IMR-90 (cell line): ENCODE data around the gene SRR. TPM values are rescaled to one million over a fixed set of nuclear protein-coding genes. Genes with fewer than 3 reads are reported as not detected.

Experiments
- ATAC-seq: fragments of 200-7000 bp; cut with Tn5 transposase; 2 replicates; pipeline ENCODE4 v1.9.1; 2020; ENCODE audit warnings: low read depth, mild to moderate bottlenecking, moderate library complexity
- BruUV-seq: library from RNA; stranded (reverse); fragments of 400-500 nt; replicated peaks from 2 replicates; lab custom pipeline; 2021; lab: Mats Ljungman, UMichigan
- CTCF ChIA-PET: fragments of 300-600 bp; formaldehyde crosslinking; extraction: SDS; loops from one replicate; lab custom pipeline; 2021; ENCODE audit warnings: antibody characterized with exemption; lab: Yijun Ruan, JAX
- POLR2A ChIA-PET: fragments of 300-600 bp; sonication (Branson Sonifier 250); formaldehyde crosslinking; loops from one replicate; lab custom pipeline; 2022; ENCODE audit warnings: antibody characterized with exemption; ENCODE audit not compliant: unreplicated experiment; lab: Charles Lee
- DNase-seq: peaks from one replicate; pipeline ENCODE4 v3.0.0; 2013
- H2AFZ ChIP-seq: replicated peaks from 2 replicates; pipeline ENCODE3; 2013; ENCODE audit warnings: low read length, mild to moderate bottlenecking; ENCODE audit not compliant: poor library complexity
- H2AK5ac ChIP-seq: 2 replicates; pipeline ENCODE4 v1.6.1; 2013; ENCODE audit warnings: low read depth, low read length, inconsistent platforms
- H2AK9ac ChIP-seq: replicated peaks from 2 replicates; pipeline ENCODE3; 2013; ENCODE audit warnings: mild to moderate bottlenecking, low read depth, low read length, moderate library complexity; ENCODE audit not compliant: poor library complexity
- H2BK120ac ChIP-seq: 2 replicates; pipeline ENCODE4 v1.6.1; 2013; ENCODE audit warnings: low read depth, low read length, inconsistent platforms
- H2BK15ac ChIP-seq: 3 replicates; pipeline ENCODE4 v1.6.1; 2013; ENCODE audit warnings: low read depth, low read length, inconsistent platforms
- H2BK20ac ChIP-seq: 2 replicates; pipeline ENCODE4 v1.6.1; 2013; ENCODE audit warnings: low read depth, mild to moderate bottlenecking, inconsistent platforms, low read length, moderate library complexity
- H2BK5ac ChIP-seq: 2 replicates; pipeline ENCODE4 v1.6.1; 2013; ENCODE audit warnings: mild to moderate bottlenecking, low read depth, low read length, inconsistent platforms; ENCODE audit not compliant: poor library complexity, severe bottlenecking
- H3K14ac ChIP-seq: replicated peaks from 2 replicates; pipeline ENCODE4 v1.6.1; 2013; ENCODE audit warnings: low read depth, low read length, inconsistent platforms
- H3K18ac ChIP-seq: 2 replicates; pipeline ENCODE4 v1.6.1; 2013; ENCODE audit warnings: low read depth, low read length, control low read depth
- H3K23ac ChIP-seq: 2 replicates; pipeline ENCODE4 v1.6.1; 2013; ENCODE audit warnings: low read depth, low read length, inconsistent platforms
- H3K27ac ChIP-seq: 2 replicates; pipeline ENCODE4 v1.5.1; 2013; ENCODE audit warnings: mild to moderate bottlenecking, control low read depth, low read length; ENCODE audit not compliant: insufficient read depth
- H3K27me3 ChIP-seq: 2 replicates; pipeline ENCODE4 v1.6.1; 2013; ENCODE audit warnings: low read length; ENCODE audit not compliant: control insufficient read depth, insufficient read depth
- H3K36me3 ChIP-seq: 2 replicates; pipeline ENCODE4 v1.6.1; 2013; ENCODE audit warnings: low read length, mixed read lengths; ENCODE audit not compliant: control insufficient read depth, insufficient read depth
- H3K4ac ChIP-seq: 2 replicates; pipeline ENCODE4 v1.6.1; 2013; ENCODE audit warnings: low read depth, low read length, inconsistent platforms
- H3K4me1 ChIP-seq: 2 replicates; pipeline ENCODE4 v1.6.1; 2013; ENCODE audit warnings: low read length, mixed read lengths; ENCODE audit not compliant: control insufficient read depth, insufficient read depth
- H3K4me2 ChIP-seq: 2 replicates; pipeline ENCODE4 v1.6.1; 2013; ENCODE audit warnings: low read depth, mild to moderate bottlenecking, control low read depth, low read length, moderate library complexity
- H3K4me3 ChIP-seq: 2 replicates; pipeline ENCODE4 v1.5.1; 2013; ENCODE audit warnings: low read depth, mild to moderate bottlenecking, control low read depth, low read length, moderate library complexity; ENCODE audit not compliant: insufficient read depth
- H3K56ac ChIP-seq: 2 replicates; pipeline ENCODE4 v1.6.1; 2013; ENCODE audit warnings: low read length, inconsistent platforms; ENCODE audit not compliant: insufficient read depth; ENCODE audit errors: extremely low read depth
- H3K79me1 ChIP-seq, 2 experiments: 2 replicates each; pipeline ENCODE4 v1.6.1; 2013; ENCODE audit warnings: low read length in 2 of 2, inconsistent platforms in 1 of 2, low read depth in 1 of 2
- H3K9ac ChIP-seq: 2 replicates; pipeline ENCODE4 v1.6.1; 2013; ENCODE audit warnings: low read depth, low read length, control low read depth
- H3K9me1 ChIP-seq: 2 replicates; pipeline ENCODE4 v1.6.1; 2013; ENCODE audit warnings: low read length, inconsistent platforms; ENCODE audit not compliant: insufficient read depth
- H3K9me3 ChIP-seq: 2 replicates; pipeline ENCODE4 v1.6.1; 2013; ENCODE audit warnings: low read length; ENCODE audit not compliant: control insufficient read depth, insufficient read depth
- H4K20me1 ChIP-seq: 2 replicates; pipeline ENCODE4 v1.6.1; 2013; ENCODE audit warnings: low read length, inconsistent platforms; ENCODE audit not compliant: insufficient read depth
- H4K5ac ChIP-seq: 2 replicates; pipeline ENCODE4 v1.6.1; 2013; ENCODE audit warnings: mild to moderate bottlenecking, low read depth, low read length, control low read depth
- H4K8ac ChIP-seq, 2 experiments: 2 replicates each; pipeline ENCODE4 v1.6.1; 2013; ENCODE audit warnings: low read depth in 2 of 2, low read length in 2 of 2, control low read depth in 1 of 2, inconsistent platforms in 1 of 2
- H4K91ac ChIP-seq: 2 replicates; pipeline ENCODE4 v1.6.1; 2013; ENCODE audit warnings: low read depth, low read length, inconsistent platforms; ENCODE audit not compliant: insufficient read depth
- BHLHE40 ChIP-seq: fragments of 150-350 bp; IDR thresholded peaks from 2 replicates; pipeline ENCODE4 v1.6.1; 2016; ENCODE audit warnings: mild to moderate bottlenecking, low read depth, low read length
- CEBPB ChIP-seq: IDR thresholded peaks from 2 replicates; pipeline ENCODE4 v1.6.1; 2012; ENCODE audit warnings: low read depth, low read length, improper control_type of control experiment
- CHD1 ChIP-seq: IDR thresholded peaks from 2 replicates; pipeline ENCODE4 v1.6.1; 2012; ENCODE audit warnings: low read depth, low read length, improper control_type of control experiment
- CTCF ChIP-seq: conservative IDR thresholded peaks from 2 replicates; pipeline ENCODE4 v1.5.1; 2012; ENCODE audit warnings: mild to moderate bottlenecking, low read depth, low read length, improper control_type of control experiment
- FOS ChIP-seq: fragments of 150-350 bp; IDR thresholded peaks from 2 replicates; pipeline ENCODE4 v1.6.1; 2016; ENCODE audit warnings: low read depth, low read length
- MXI1 ChIP-seq: IDR thresholded peaks from 2 replicates; pipeline ENCODE4 v1.6.1; 2012; ENCODE audit warnings: low read depth, mild to moderate bottlenecking, low read length, moderate library complexity, borderline replicate concordance
- POLR2A ChIP-seq: IDR thresholded peaks from 2 replicates; pipeline ENCODE4 v1.6.1; 2012; ENCODE audit warnings: mild to moderate bottlenecking, low read depth, low read length
- RCOR1 ChIP-seq: IDR thresholded peaks from 2 replicates; pipeline ENCODE4 v1.6.1; 2012; ENCODE audit warnings: mild to moderate bottlenecking, low read length, improper control_type of control experiment; ENCODE audit not compliant: insufficient replicate concordance
- RFX5 ChIP-seq: IDR thresholded peaks from 2 replicates; pipeline ENCODE4 v1.8.0; 2012; ENCODE audit warnings: low read depth, mild to moderate bottlenecking, low read length, moderate library complexity
- SMC3 ChIP-seq: fragments of 150-350 bp; IDR thresholded peaks from 2 replicates; pipeline ENCODE4 v1.6.1; 2016; ENCODE audit warnings: low read depth, mild to moderate bottlenecking, antibody characterized with exemption, low read length, moderate library complexity
- WGBS, 2 experiments: methylation state at CpG; one replicate each; pipeline versions ENCODE4 v1.1.5 to v1.1.7; 2013; ENCODE audit warnings: missing lambda C conversion rate in 2 of 2; ENCODE audit not compliant: insufficient read length in 1 of 2; ENCODE audit errors: extremely low coverage in 2 of 2; 5-methylcytosine and 5-hydroxymethylcytosine counted together
- dilution Hi-C: fragments of 300-500 bp; cut with HindIII; formaldehyde crosslinking; loops from one replicate; pipeline ENCODE4 v1.14.3; 2018; ENCODE audit warnings: low sequenced_read_pairs; ENCODE audit not compliant: unreplicated experiment
- in situ Hi-C: fragments of 300-500 bp; cut with MboI; formaldehyde crosslinking; loops from 3 replicates; pipeline ENCODE4 v1.14.3; 2019; ENCODE audit warnings: low sequenced_read_pairs, inconsistent platforms, mixed read lengths
- intact Hi-C: fragments of 100-400 bp; cut with micrococcal nuclease; formaldehyde crosslinking; loops from 2 replicates; pipeline ENCODE4 v1.10.0; 2022
- polyA plus RNA-seq, 3 experiments: library from polyadenylated mRNA; depleted of rRNA; stranded (reverse); fragments of >200 nt; gene quantifications; 2 replicates each; pipeline ENCODE4 v1.2.3, GENCODE V29; 2012; ENCODE audit warnings: low replicate concordance in 1 of 3
- total RNA-seq: library from RNA; depleted of rRNA; stranded (reverse); fragments of >200 nt; gene quantifications from 2 replicates; pipeline ENCODE4 v1.2.3, GENCODE V29; 2012
- TF ChIP-seq, protein P1 (sequence below): fragments of 150-350 bp; IDR thresholded peaks from 2 replicates; pipeline ENCODE4 v1.6.1; 2017; ENCODE audit warnings: mild to moderate bottlenecking, antibody characterized with exemption, low read length, low read depth
- TF ChIP-seq, protein P2 (sequence below): fragments of 150-350 bp; IDR thresholded peaks from 2 replicates; pipeline ENCODE4 v1.6.1; 2016; ENCODE audit warnings: low read depth, mild to moderate bottlenecking, low read length, moderate library complexity, borderline replicate concordance

The SRR gene
- total and polyA plus RNA-seq, 2 of the 4 experiments (the other 2 are of a cell fraction): 14.5 to 52.7 TPM

GRCh38 chr17:2368359-2368758 lies 64.6 kb downstream of the SRR start:
- no peak for ATAC-seq
- H4K5ac ChIP-seq: no peak overlapping the region
- ChIA-PET CTCF (no interaction called here), POLR2A (no interaction called here)
- H3K79me1 ChIP-seq: no peaks in the 10 kb centered on the region
- H3K36me3 ChIP-seq: peaks cover 46% of the 10 kb centered on the region
- no peak overlapping the region for H3K4me3 ChIP-seq
- no peak overlapping the region for H4K8ac ChIP-seq
- no peak overlapping the region for H2AK5ac ChIP-seq
- in situ Hi-C loops: no loop called here
- WGBS, 2 experiments: 85% methylated on average over 3 of the region's 8 CpGs; no CpG with 5 or more reads in 1 of the 2 experiments
- no peak overlapping the region for H3K4me2 ChIP-seq
- H2BK120ac ChIP-seq: no peak overlapping the region
- H2AK9ac ChIP-seq: no peak overlapping the region
- no peak for DNase-seq
- H3K27ac ChIP-seq: no peak overlapping the region
- H3K27me3 ChIP-seq: no peaks in the 10 kb centered on the region
- no peak overlapping the region for H3K9ac ChIP-seq
- H4K91ac ChIP-seq: no peak overlapping the region
- no peak overlapping the region for H3K23ac ChIP-seq
- intact Hi-C loops: no loop called here
- H2BK5ac ChIP-seq: no peak overlapping the region
- H2AFZ ChIP-seq: no peak overlapping the region
- dilution Hi-C loops: no loop called here
- H3K4ac ChIP-seq: no peak overlapping the region
- no peak overlapping the region for H3K14ac ChIP-seq
- TF ChIP-seq MXI1 (no peak), CHD1 (no peak), CEBPB (no peak), SMC3 (no peak), CTCF (no peak), POLR2A (no peak), RCOR1 (no peak), RFX5 (no peak), BHLHE40 (no peak), FOS (no peak)
- TF ChIP-seq, protein P1, sequence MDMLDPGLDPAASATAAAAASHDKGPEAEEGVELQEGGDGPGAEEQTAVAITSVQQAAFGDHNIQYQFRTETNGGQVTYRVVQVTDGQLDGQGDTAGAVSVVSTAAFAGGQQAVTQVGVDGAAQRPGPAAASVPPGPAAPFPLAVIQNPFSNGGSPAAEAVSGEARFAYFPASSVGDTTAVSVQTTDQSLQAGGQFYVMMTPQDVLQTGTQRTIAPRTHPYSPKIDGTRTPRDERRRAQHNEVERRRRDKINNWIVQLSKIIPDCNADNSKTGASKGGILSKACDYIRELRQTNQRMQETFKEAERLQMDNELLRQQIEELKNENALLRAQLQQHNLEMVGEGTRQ: no peak
- TF ChIP-seq, protein P2, sequence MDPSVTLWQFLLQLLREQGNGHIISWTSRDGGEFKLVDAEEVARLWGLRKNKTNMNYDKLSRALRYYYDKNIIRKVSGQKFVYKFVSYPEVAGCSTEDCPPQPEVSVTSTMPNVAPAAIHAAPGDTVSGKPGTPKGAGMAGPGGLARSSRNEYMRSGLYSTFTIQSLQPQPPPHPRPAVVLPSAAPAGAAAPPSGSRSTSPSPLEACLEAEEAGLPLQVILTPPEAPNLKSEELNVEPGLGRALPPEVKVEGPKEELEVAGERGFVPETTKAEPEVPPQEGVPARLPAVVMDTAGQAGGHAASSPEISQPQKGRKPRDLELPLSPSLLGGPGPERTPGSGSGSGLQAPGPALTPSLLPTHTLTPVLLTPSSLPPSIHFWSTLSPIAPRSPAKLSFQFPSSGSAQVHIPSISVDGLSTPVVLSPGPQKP: no peak
- no peak overlapping the region for H3K56ac ChIP-seq
- no peaks in the 10 kb centered on the region for H3K9me3 ChIP-seq
- BruUV-seq: no TSS peak
- peaks cover 4% of the 10 kb centered on the region; the same call in 1 of the 2 replicates for H4K20me1 ChIP-seq
- H3K4me1 ChIP-seq: no peaks in the 10 kb centered on the region
- H3K9me1 ChIP-seq: no peaks in the 10 kb centered on the region
- H2BK15ac ChIP-seq: no peak overlapping the region
- no peak overlapping the region for H2BK20ac ChIP-seq
- no peak overlapping the region for H3K18ac ChIP-seq
